ENCODE results near the gene UBFD1. TPM values are rescaled to one million over a fixed set of nuclear protein-coding genes. Genes with fewer than 3 reads are reported as not detected.

Gene UBFD1
- total and polyA plus RNA-seq, 2 of the 8 experiments (the other 6 are each of a cell fraction or from before 2014, with no cell fraction given), result 66.3 to 106 TPM

GRCh38 chr16:23573817-23574216 is 16.3 kb downstream of the UBFD1 start (continued):
- TF ChIP-seq JUN (IDR thresholded peaks at IDR 0.05; ENCODE audit: low read depth, low read length), result no peak
- TF ChIP-seq NANOG (IDR thresholded peaks at IDR 0.05; ENCODE audit: insufficient read depth, low read depth, low read length, poor library complexity, severe bottlenecking), result no peak
- TF ChIP-seq BACH1 (IDR thresholded peaks at IDR 0.05; ENCODE audit: low read length), result no peak
- TF ChIP-seq CBX8 (IDR thresholded peaks at IDR 0.05; ENCODE audit: borderline replicate concordance, low read depth, low read length), result no peak
- TF ChIP-seq YY1 (IDR thresholded peaks at IDR 0.05; ENCODE audit: low read depth, low read length), result no peak
- no peak for TF ChIP-seq E2F6 (IDR thresholded peaks at IDR 0.05)

All from H1 (cell line).